GM18505 (cell line): Measurements from ENCODE around the gene MICAL1.

Source experiments
- ATAC-seq: cut with Tn5 transposase; IDR thresholded peaks from one replicate; pipeline ENCODE4 v1.9.1; 2021; ENCODE audit not compliant: unreplicated experiment
- POLR2A ChIP-seq: IDR thresholded peaks from 4 replicates; pipeline ENCODE4 v1.6.1; 2011; ENCODE audit warnings: borderline replicate concordance; ENCODE audit not compliant: insufficient read depth, insufficient read length; ENCODE audit errors: extremely low read depth

Gene MICAL1

DNA sequence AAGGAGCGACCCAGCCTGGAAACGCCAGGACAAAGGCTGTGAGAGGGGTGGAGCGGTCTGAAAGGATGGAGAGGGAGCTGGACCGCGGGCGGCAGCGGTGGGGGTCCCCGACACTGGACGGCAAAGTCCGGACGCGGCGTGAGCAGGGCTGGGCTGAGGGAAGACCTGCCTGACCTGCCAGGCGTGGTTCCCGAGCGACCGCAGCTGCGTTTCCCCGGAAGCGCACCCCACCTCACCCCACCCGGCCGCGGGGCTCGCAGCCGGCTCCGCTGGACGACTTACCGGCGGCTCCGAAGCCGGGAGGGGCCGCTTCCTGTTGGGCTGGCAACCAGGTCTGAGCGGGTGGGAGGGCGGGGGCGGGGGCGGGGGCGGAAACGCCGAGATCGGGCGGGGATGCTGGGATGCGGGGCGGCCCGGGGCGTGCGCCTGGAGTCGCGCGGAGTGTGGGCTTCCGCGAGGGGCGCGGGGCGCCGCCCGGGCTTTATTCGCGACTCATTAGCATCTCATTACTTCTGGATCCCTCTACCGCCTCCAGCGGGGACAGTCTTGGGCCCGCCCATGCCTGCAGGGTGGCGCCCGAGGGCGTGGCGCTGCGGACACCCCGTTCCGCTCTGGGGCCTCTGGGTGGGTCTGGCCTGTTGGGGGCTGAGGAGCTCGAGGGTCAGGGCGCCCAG is at the start of gene MICAL1:
Gene MICAL1 (minus strand): TSS at position 336 of the 674 bp plus-strand sequence. CDS start 1,576 bp downstream, outside the sequence.
- peak; percentile 83 for TF ChIP-seq POLR2A
- ATAC-seq = peak; percentile 54

- no peak for TF ChIP-seq POLR2A
- no peak for ATAC-seq
Measured at GRCh38 chr6:109503327-109504224, 48.0 kb upstream of the MICAL1 start.

DNA sequence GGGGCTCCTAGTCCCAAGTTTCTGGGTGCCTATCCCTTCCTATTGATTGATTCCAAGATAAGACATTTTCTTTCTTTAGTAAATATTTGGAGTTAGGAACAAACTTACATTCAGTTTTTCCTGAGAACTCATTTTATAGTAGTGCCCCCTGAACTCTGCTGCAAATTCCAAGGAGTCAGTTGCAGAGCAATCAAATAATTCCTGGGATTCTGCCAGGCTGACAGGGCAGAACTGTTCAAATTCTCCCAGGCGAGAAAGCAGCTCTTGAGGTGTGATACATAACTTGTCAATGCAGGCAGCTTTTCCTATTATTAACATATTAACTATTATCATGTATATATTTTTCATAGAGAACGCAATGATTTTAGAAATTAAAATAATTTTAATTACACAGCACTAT is 43.4 kb upstream of the MICAL1 start:
- no peak for TF ChIP-seq POLR2A
- ATAC-seq = no peak

GRCh38 chr6:109498052-109498451 is 42.5 kb upstream of the MICAL1 start:
- no peak for TF ChIP-seq POLR2A
- ATAC-seq = no peak

DNA sequence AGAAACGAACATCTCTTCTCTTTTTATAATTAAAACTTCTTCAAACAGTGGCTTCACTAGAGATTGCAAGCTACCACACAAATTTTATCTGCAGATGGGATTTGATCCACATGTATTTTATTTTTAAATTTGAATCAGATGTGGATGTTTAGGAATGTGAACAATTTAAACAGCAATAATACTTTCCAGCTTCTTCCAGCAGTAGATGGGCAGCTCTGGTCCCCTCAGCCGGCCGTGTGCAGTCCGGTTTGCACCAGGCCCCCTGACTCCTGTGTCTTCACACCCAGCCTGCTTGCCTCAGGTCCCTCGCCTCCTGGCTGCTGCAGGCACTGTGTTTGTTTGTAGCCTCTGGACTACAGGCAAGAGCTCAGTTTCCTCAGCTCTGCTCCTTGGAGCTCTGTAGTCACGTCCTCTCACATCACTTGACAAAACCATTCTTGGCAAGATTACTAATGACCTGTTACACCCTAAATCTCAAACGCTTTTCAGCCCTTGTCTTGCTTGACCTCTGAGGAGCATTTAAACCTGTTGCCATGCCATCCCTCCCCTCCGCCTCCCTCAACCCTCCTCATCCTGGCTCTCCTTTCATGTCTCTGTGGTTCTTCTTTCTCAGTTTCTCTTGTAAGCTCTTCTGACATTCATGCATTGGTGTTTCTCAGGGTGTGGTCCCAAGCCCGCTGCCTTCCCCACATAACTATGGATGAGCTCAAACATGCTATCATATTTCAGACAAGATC is 40.6 kb upstream of the MICAL1 start:
- ATAC-seq = no peak
- no peak for TF ChIP-seq POLR2A

- no peak for TF ChIP-seq POLR2A
- no peak for ATAC-seq
Measured at GRCh38 chr6:109493865-109494264, 38.3 kb upstream of the MICAL1 start.

DNA sequence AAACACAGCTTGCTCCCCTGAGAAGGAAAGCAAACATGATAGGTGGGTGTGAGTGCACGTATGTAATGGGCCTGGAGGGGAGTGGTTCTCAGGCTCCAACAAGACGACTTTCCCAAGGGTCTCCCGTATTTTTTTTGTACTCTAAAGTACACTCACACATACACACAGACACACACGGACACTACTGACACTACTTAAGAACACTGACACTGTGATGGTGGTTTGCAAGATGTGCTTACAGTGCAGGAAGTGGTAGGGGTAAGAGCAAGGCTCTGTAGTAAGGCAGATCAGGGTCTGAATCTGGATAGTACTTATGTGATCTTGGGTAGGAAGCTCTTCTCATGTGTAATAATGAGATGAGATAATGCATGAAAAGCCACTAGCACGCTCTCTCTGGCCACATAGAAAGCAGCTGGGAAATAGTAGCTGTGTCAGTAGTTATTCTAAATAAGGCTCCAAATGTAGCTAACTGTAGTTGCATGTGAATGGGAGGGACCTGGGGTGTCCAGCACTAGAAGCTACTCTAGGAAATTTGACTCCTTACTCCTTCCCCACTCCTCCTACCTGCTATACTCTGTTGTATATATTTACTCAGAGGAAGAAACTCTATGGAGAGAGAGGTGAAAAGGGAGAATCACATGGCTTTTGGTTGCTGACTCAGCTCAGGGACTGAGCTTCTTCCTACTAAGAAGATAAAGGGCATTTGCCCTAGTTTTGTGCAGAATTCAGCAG is 35.8 kb upstream of the MICAL1 start:
- no peak for ATAC-seq

DNA sequence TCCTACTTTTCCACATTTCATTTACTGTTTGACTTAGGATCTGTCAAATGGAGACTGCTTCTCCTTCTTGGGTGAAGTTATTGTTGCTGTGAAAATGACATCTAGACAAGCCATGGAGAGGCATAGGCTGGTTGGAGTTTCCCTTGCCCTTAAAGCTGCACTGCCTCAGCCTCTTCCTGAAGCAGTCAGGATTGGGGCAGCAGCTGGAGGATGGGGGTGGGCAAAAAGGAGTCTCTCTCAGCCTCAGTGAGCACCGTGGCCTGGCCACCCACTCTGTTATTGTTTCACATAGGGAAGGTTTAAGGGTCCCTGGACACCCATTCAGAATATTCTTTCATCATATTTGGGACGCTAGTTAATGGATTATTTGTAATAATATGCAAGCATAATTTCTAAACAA is 35.1 kb upstream of the MICAL1 start:
- ATAC-seq = no peak

More for the DNA sequence above, 35.8 kb upstream of the MICAL1 start:
- TF ChIP-seq POLR2A = no peak

DNA sequence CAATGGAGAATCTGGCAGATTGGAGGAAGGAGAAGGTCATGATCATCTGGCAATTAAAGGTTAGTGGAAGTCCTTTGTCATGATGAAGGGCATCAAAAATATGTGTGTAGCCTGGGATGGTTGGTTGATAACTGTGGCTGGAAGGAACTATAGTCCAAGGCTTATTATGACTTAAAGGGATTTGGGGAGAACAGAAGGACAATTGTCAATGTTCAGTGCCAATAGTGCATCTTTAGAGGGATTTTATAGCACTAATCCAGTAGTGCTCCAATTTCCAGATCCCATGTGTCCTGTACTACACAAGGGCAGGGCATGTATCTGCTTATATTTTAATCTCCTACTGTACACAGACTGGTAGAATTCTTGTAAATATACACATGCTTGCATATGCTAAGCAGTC is 32.4 kb upstream of the MICAL1 start:
- no peak for ATAC-seq
- TF ChIP-seq POLR2A = no peak

More for the DNA sequence above, 35.1 kb upstream of the MICAL1 start:
- TF ChIP-seq POLR2A = no peak

DNA sequence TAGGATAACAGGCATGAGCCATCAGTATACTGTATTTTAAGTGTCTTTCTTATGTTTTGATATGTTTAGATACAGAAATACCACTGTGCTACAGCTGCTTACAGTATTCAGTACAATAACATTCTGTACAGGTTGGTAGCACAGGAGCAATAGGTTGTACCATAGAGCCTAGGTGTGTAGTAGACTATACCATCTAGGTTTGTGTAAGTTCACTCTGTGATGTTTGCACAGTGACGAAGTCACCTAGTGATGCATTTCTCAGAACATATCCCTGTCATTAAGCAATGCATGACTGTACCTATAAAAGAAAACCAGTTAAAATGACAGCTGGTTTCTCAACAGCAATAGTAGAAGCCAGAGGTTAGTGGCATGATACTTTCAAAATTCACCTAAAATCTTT is 30.5 kb upstream of the MICAL1 start:
- TF ChIP-seq POLR2A = no peak
- no peak for ATAC-seq

DNA sequence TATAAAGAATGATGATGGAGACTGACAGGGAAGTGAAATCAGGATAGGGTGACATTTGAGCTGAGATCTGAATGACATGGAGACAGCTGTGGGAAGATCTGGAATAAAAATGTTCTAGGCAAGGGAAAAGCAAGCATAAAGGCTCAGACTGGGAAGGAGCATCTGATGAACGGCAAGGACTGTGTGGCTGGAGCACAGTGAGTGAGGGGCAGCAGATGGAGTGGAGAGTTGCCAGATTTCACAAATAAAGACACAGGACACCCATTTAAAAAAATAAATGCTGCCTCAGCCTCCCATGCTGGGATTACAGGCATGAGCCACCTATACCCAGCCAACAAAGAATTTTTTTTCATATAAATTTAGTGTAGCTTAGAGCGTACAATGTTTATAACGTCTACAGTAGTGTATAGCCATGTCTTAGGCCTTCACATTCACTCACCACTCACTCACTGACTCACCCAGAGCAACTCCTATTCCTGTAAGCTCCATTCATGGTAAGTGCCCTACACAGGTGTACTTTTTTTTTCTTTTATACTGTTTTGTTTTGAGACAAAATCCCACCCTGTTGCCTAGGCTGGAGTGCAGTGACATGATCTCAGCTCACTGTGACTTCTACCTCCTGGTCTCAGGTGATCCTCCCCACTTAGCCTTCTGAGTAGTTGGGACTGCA is 29.8 kb upstream of the MICAL1 start:
- TF ChIP-seq POLR2A = no peak
- no peak for ATAC-seq

GRCh38 chr6:109484122-109484521 is 28.6 kb upstream of the MICAL1 start:
- TF ChIP-seq POLR2A = no peak
- no peak for ATAC-seq

DNA sequence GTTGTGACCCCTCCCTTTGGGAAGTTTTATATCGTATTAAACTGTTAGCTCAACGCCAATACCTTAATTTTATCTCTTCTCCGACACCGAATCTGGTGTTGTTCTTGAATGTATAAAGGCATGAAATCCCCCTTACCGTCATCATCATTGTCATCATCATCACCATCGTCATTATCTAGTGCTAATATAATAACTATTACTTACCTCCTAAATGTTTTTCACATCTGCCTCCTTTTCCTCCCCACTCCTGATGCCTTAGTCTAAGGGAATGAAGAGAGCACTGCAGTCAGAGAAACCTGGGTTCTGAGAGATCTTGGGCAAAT is 28.1 kb upstream of the MICAL1 start:
- no peak for TF ChIP-seq POLR2A
- no peak for ATAC-seq
